Measurements from ENCODE around the gene ZSWIM6.
A peak's percentile ranks its signal among the peaks of the same experiment; 100 is the strongest.

The ZSWIM6 gene

GRCh38 chr5:61519728-61520277 is 187.7 kb downstream of the ZSWIM6 start:
- Mint-ChIP-seq H3K4me3 (no peak overlapping the region), H3K9me3 (peaks cover 11% of the 10 kb centered on the region), H3K4me1 (no peaks in the 10 kb centered on the region), H3K27ac (no peak overlapping the region), H3K36me3 (peaks cover 21% of the 10 kb centered on the region), H3K27me3 (no peaks in the 10 kb centered on the region)

- Mint-ChIP-seq H3K9me3 (no peaks in the 10 kb centered on the region), H3K27ac (no peak overlapping the region), H3K4me3 (no peak overlapping the region), H3K27me3 (no peaks in the 10 kb centered on the region), H3K36me3 (peaks cover 21% of the 10 kb centered on the region), H3K4me1 (no peaks in the 10 kb centered on the region)
These were observed 191.0 kb downstream of the ZSWIM6 start for GRCh38 chr5:61523073-61523472.

DNA sequence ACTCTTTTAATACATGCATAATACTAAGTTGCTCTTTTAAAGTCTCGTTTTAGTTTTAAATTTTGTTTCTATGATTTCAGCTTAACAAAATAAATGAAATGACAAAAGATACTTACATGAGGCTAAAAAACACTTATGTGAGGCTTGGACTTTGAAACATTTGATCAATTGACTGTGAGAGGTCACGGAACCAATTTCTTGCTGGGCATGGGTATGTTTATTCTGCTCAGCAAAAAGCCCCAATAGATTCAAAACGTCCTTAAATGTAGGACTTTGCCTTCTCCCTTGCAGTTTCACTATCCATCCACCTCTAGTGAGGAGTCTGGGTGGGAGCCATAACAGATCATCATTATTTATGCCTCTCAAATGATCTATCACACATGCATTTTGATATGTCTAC is 191.9 kb downstream of the ZSWIM6 start:
- no peak overlapping the region for H3K4me3 Mint-ChIP-seq
- no peaks in the 10 kb centered on the region for H3K9me3 Mint-ChIP-seq
- no peak overlapping the region for H3K27ac Mint-ChIP-seq
- H3K27me3 Mint-ChIP-seq, result no peaks in the 10 kb centered on the region
- peaks cover 20% of the 10 kb centered on the region for H3K36me3 Mint-ChIP-seq
- no peaks in the 10 kb centered on the region for H3K4me1 Mint-ChIP-seq

- Mint-ChIP-seq H3K9me3 (no peaks in the 10 kb centered on the region), H3K27me3 (no peaks in the 10 kb centered on the region), H3K4me3 (no peak overlapping the region)
These were observed 193.6 kb downstream of the ZSWIM6 start for GRCh38 chr5:61525512-61526206.

GRCh38 chr5:61526207-61526519 is 194.1 kb downstream of the ZSWIM6 start:
- no peaks in the 10 kb centered on the region for H3K9me3 Mint-ChIP-seq
- H3K4me1 Mint-ChIP-seq, result no peaks in the 10 kb centered on the region
- H3K27ac Mint-ChIP-seq, result no peak overlapping the region
- H3K36me3 Mint-ChIP-seq, result peaks cover 33% of the 10 kb centered on the region
- H3K4me3 Mint-ChIP-seq, result no peak overlapping the region
- no peaks in the 10 kb centered on the region for H3K27me3 Mint-ChIP-seq

More at GRCh38 chr5:61525512-61526206, 193.6 kb downstream of the ZSWIM6 start:
- Mint-ChIP-seq H3K4me1 (no peaks in the 10 kb centered on the region), H3K36me3 (peaks cover 28% of the 10 kb centered on the region), H3K27ac (no peak overlapping the region)

DNA sequence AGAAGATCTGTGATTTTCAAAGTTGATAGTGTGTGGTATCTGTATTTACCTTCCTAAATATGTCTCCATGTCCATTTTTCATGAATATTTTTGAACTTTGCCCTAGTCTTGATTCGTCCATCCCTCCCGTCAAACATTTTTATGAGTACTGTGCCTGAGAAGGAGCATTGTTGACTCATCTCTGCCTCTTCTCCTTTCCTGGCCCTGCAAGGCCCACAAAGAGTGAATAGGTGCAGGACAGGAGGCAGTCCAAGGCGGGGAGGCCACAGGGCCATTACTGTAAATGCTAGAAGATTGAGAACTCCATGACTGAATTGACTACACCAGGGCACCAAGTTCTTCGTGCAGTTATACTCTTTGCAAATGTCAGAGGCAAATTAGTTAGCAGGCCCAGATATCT is 200.9 kb downstream of the ZSWIM6 start:
- peaks cover 5% of the 10 kb centered on the region for H3K9me3 Mint-ChIP-seq
- H3K27ac Mint-ChIP-seq, result no peak overlapping the region
- peaks cover 9% of the 10 kb centered on the region for H3K4me1 Mint-ChIP-seq
- H3K4me3 Mint-ChIP-seq, result no peak overlapping the region
- no peaks in the 10 kb centered on the region for H3K27me3 Mint-ChIP-seq
- H3K36me3 Mint-ChIP-seq, result peaks cover 32% of the 10 kb centered on the region

GRCh38 chr5:61534481-61535267 is 202.6 kb downstream of the ZSWIM6 start:
- Mint-ChIP-seq H3K27ac (no peak overlapping the region), H3K4me1 (peaks cover 9% of the 10 kb centered on the region), H3K36me3 (peaks cover 49% of the 10 kb centered on the region), H3K9me3 (peaks cover 5% of the 10 kb centered on the region), H3K4me3 (peak overlapping the region; percentile 19), H3K27me3 (no peaks in the 10 kb centered on the region)

GRCh38 chr5:61535828-61536227 is 203.8 kb downstream of the ZSWIM6 start:
- Mint-ChIP-seq H3K36me3 (peaks cover 42% of the 10 kb centered on the region), H3K4me3 (no peak overlapping the region), H3K27ac (no peak overlapping the region), H3K9me3 (peaks cover 9% of the 10 kb centered on the region), H3K27me3 (no peaks in the 10 kb centered on the region), H3K4me1 (peaks cover 9% of the 10 kb centered on the region)

- peaks cover 46% of the 10 kb centered on the region for H3K36me3 Mint-ChIP-seq
- H3K4me1 Mint-ChIP-seq, result peaks cover 9% of the 10 kb centered on the region
- no peaks in the 10 kb centered on the region for H3K27me3 Mint-ChIP-seq
- no peak overlapping the region for H3K4me3 Mint-ChIP-seq
- no peak overlapping the region for H3K27ac Mint-ChIP-seq
- peaks cover 9% of the 10 kb centered on the region for H3K9me3 Mint-ChIP-seq
These were observed 204.9 kb downstream of the ZSWIM6 start for GRCh38 chr5:61536922-61537321.

GRCh38 chr5:61538722-61539501 is 206.9 kb downstream of the ZSWIM6 start:
- peaks cover 52% of the 10 kb centered on the region for H3K36me3 Mint-ChIP-seq

DNA sequence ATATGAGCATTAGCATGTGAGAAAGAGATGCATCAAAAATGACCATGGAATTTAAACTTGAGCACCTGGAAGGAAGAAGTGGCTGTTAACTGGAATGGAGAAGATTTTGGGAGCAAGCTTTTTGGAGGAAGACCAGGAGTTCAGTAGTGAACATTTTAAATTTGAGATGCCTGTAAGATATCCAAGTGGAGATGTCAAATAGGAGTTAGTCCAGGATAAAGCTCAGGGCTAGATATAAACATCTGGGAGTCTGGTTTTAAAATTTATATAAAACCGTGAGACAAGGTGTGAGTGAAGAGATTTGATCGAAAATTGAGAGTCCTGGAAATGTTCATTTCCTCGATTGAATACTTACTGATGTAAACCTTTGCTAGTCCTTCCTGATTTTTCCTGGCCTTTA is 217.5 kb downstream of the ZSWIM6 start:
- H3K4me3 Mint-ChIP-seq, result no peak overlapping the region
- no peaks in the 10 kb centered on the region for H3K4me1 Mint-ChIP-seq
- peaks cover 8% of the 10 kb centered on the region for H3K36me3 Mint-ChIP-seq
- H3K27ac Mint-ChIP-seq, result peak overlapping the region; percentile 6
- H3K9me3 Mint-ChIP-seq, result no peaks in the 10 kb centered on the region
- H3K27me3 Mint-ChIP-seq, result no peaks in the 10 kb centered on the region

More at GRCh38 chr5:61538722-61539501, 206.9 kb downstream of the ZSWIM6 start:
- H3K27ac Mint-ChIP-seq, result no peak overlapping the region
- H3K27me3 Mint-ChIP-seq, result no peaks in the 10 kb centered on the region
- H3K4me1 Mint-ChIP-seq, result peaks cover 5% of the 10 kb centered on the region
- H3K9me3 Mint-ChIP-seq, result peaks cover 7% of the 10 kb centered on the region
- H3K4me3 Mint-ChIP-seq, result no peak overlapping the region

DNA sequence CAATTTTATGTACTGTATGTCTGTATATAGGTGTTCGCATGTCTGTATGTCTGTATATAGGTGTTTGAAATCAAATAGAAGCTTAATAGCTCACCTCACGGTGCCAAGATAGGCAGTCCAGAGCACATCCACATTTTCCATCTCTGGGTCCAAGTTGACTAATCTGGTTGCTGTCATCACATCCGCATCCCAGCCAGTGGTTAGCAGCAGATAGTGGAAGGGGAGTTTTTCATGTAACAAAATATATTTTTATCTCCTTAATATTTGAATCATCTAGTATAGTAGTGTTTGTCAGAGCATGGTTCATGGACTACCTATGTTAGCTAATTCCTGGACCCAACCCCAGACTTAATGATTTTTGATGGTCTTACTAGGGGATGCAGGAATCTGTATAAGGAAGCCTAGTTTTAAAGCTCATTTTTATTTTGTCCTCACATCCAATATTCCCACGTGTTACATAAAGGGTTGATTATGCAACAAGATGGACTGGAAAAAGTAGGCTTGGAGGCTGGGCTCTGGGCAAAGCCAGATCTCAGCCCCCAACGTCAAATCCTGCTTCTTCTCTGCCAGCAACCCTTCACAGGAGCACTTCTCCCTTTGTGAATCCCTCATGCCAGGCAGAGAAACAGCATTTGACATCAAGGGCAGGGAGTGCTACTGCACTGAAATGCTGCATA is 219.7 kb downstream of the ZSWIM6 start:
- H3K36me3 Mint-ChIP-seq, result peaks cover 1% of the 10 kb centered on the region
- H3K4me3 Mint-ChIP-seq, result no peak overlapping the region
- no peaks in the 10 kb centered on the region for H3K9me3 Mint-ChIP-seq
- peaks cover 5% of the 10 kb centered on the region for H3K27me3 Mint-ChIP-seq
- H3K4me1 Mint-ChIP-seq, result no peaks in the 10 kb centered on the region
- no peak overlapping the region for H3K27ac Mint-ChIP-seq

GRCh38 chr5:61559146-61559545 is 227.1 kb downstream of the ZSWIM6 start:
- Mint-ChIP-seq H3K4me3 (no peak overlapping the region), H3K9me3 (no peaks in the 10 kb centered on the region), H3K27me3 (peaks cover 6% of the 10 kb centered on the region), H3K4me1 (no peaks in the 10 kb centered on the region), H3K36me3 (no peaks in the 10 kb centered on the region), H3K27ac (no peak overlapping the region)

GRCh38 chr5:61559722-61560121 is 227.7 kb downstream of the ZSWIM6 start:
- H3K36me3 Mint-ChIP-seq, result no peaks in the 10 kb centered on the region
- no peak overlapping the region for H3K27ac Mint-ChIP-seq
- H3K27me3 Mint-ChIP-seq, result peaks cover 6% of the 10 kb centered on the region
- H3K4me1 Mint-ChIP-seq, result no peaks in the 10 kb centered on the region
- H3K4me3 Mint-ChIP-seq, result no peak overlapping the region
- H3K9me3 Mint-ChIP-seq, result no peaks in the 10 kb centered on the region

- Mint-ChIP-seq H3K4me1 (no peaks in the 10 kb centered on the region), H3K27me3 (no peaks in the 10 kb centered on the region), H3K27ac (no peak overlapping the region), H3K36me3 (no peaks in the 10 kb centered on the region), H3K4me3 (no peak overlapping the region), H3K9me3 (no peaks in the 10 kb centered on the region)
These were observed 231.3 kb downstream of the ZSWIM6 start for GRCh38 chr5:61563401-61563800.

All from activated naive CD4-positive, alpha-beta T cell treated with anti-CD3 and anti-CD28 coated beads, Interleukin-2, amount 50 U/mL, for 24 hours (primary cell).